Muscle layer of colon (tissue), 2 donors: ENCODE data around the gene MAPK10.
"Not testable (repeated sequence)": the region's sequence is repeated elsewhere in the genome, so short reads cannot be mapped to it uniquely, and the experiment has no call there.

Experiments
- H3K27ac ChIP-seq: one replicate; pipeline ENCODE4 v1.7.0; 2013; ENCODE audit warnings: low read depth, mild to moderate bottlenecking, low read length, moderate library complexity
- H3K27me3 ChIP-seq, 2 donors: one replicate each; pipeline ENCODE4 v1.7.0; 2013; ENCODE audit warnings: low read length in 2 of 2, mild to moderate bottlenecking in 2 of 2; ENCODE audit not compliant: insufficient read depth in 2 of 2, control insufficient read depth in 1 of 2
- H3K36me3 ChIP-seq: one replicate; pipeline ENCODE4 v1.7.0; 2013; ENCODE audit warnings: mild to moderate bottlenecking, low read length; ENCODE audit not compliant: insufficient read depth
- H3K4me1 ChIP-seq: one replicate; pipeline ENCODE4 v1.7.0; 2013; ENCODE audit warnings: mild to moderate bottlenecking, low read length; ENCODE audit not compliant: insufficient read depth
- H3K4me3 ChIP-seq, 2 donors: one replicate each; pipeline ENCODE4 v1.7.0; 2013; ENCODE audit warnings: low read length in 2 of 2, low read depth in 1 of 2, mild to moderate bottlenecking in 1 of 2, moderate library complexity in 1 of 2
- H3K9ac ChIP-seq: one replicate; pipeline ENCODE4 v1.7.0; 2013; ENCODE audit warnings: low read length
- H3K9me3 ChIP-seq: one replicate; pipeline ENCODE4 v1.7.0; 2013; ENCODE audit warnings: mild to moderate bottlenecking, low read length
- donor health status: abdominal sarcoma.
- donor health status: Adenocarcinoma of cecum.

The MAPK10 gene

GRCh38 chr4:86101410-86101809, 258.4 kb downstream of the MAPK10 start:
- no peak overlapping the region for H3K4me3 ChIP-seq
- H3K9ac ChIP-seq = no peak overlapping the region
- no peaks in the 10 kb centered on the region for H3K4me1 ChIP-seq
- no peaks in the 10 kb centered on the region for H3K27me3 ChIP-seq
- no peaks in the 10 kb centered on the region for H3K36me3 ChIP-seq
- H3K27ac ChIP-seq = no peak overlapping the region
- no peaks in the 10 kb centered on the region for H3K9me3 ChIP-seq

GRCh38 chr4:86100539-86101215, 259.2 kb downstream of the MAPK10 start:
- no peaks in the 10 kb centered on the region for H3K9me3 ChIP-seq
- H3K9ac ChIP-seq = no peak overlapping the region
- no peaks in the 10 kb centered on the region for H3K27me3 ChIP-seq
- H3K36me3 ChIP-seq = no peaks in the 10 kb centered on the region
- H3K4me1 ChIP-seq = no peaks in the 10 kb centered on the region
- H3K4me3 ChIP-seq = no peak overlapping the region
- H3K27ac ChIP-seq = no peak overlapping the region

- H3K36me3 ChIP-seq = no peaks in the 10 kb centered on the region
- no peak overlapping the region for H3K4me3 ChIP-seq
- H3K9me3 ChIP-seq = no peaks in the 10 kb centered on the region
- H3K27me3 ChIP-seq = no peaks in the 10 kb centered on the region
- H3K27ac ChIP-seq = no peak overlapping the region
- no peak overlapping the region for H3K9ac ChIP-seq
- H3K4me1 ChIP-seq = no peaks in the 10 kb centered on the region
These were observed 260.5 kb downstream of the MAPK10 start for GRCh38 chr4:86099348-86099747.

GRCh38 chr4:86098691-86099090, 261.2 kb downstream of the MAPK10 start:
- Histone ChIP-seq H3K27me3 (no peaks in the 10 kb centered on the region), H3K27ac (no peak overlapping the region), H3K4me1 (no peaks in the 10 kb centered on the region), H3K36me3 (no peaks in the 10 kb centered on the region), H3K9me3 (no peaks in the 10 kb centered on the region), H3K9ac (no peak overlapping the region), H3K4me3 (no peak overlapping the region)

- H3K9me3 ChIP-seq = no peaks in the 10 kb centered on the region
- H3K27me3 ChIP-seq = no peaks in the 10 kb centered on the region
- no peak overlapping the region for H3K27ac ChIP-seq
- no peaks in the 10 kb centered on the region for H3K36me3 ChIP-seq
- no peaks in the 10 kb centered on the region for H3K4me1 ChIP-seq
- H3K4me3 ChIP-seq = no peak overlapping the region
- H3K9ac ChIP-seq = no peak overlapping the region
These were observed 263.5 kb downstream of the MAPK10 start for GRCh38 chr4:86096373-86096772.

GRCh38 chr4:86092684-86093083, 267.2 kb downstream of the MAPK10 start:
- Histone ChIP-seq H3K9me3 (no peaks in the 10 kb centered on the region), H3K27ac (no peak overlapping the region), H3K4me1 (no peaks in the 10 kb centered on the region), H3K9ac (no peak overlapping the region), H3K4me3 (no peak overlapping the region), H3K36me3 (no peaks in the 10 kb centered on the region), H3K27me3 (no peaks in the 10 kb centered on the region)

GRCh38 chr4:86091201-86091600, 268.7 kb downstream of the MAPK10 start:
- H3K4me1 ChIP-seq = no peaks in the 10 kb centered on the region
- no peaks in the 10 kb centered on the region for H3K36me3 ChIP-seq
- H3K27ac ChIP-seq = no peak overlapping the region
- no peaks in the 10 kb centered on the region for H3K27me3 ChIP-seq
- no peaks in the 10 kb centered on the region for H3K9me3 ChIP-seq
- no peak overlapping the region for H3K9ac ChIP-seq
- no peak overlapping the region for H3K4me3 ChIP-seq

- no peaks in the 10 kb centered on the region for H3K27me3 ChIP-seq
- H3K4me1 ChIP-seq = no peaks in the 10 kb centered on the region
- no peak overlapping the region for H3K27ac ChIP-seq
- no peak overlapping the region for H3K9ac ChIP-seq
- H3K9me3 ChIP-seq = no peaks in the 10 kb centered on the region
- H3K4me3 ChIP-seq = no peak overlapping the region
- H3K36me3 ChIP-seq = no peaks in the 10 kb centered on the region
These were observed 270.0 kb downstream of the MAPK10 start for GRCh38 chr4:86089781-86090323.

- H3K9ac ChIP-seq = no peak overlapping the region
- H3K4me3 ChIP-seq = no peak overlapping the region
- H3K27ac ChIP-seq = no peak overlapping the region
- no peaks in the 10 kb centered on the region for H3K9me3 ChIP-seq
- H3K27me3 ChIP-seq = no peaks in the 10 kb centered on the region
- H3K36me3 ChIP-seq = no peaks in the 10 kb centered on the region
- H3K4me1 ChIP-seq = no peaks in the 10 kb centered on the region
These were observed 270.8 kb downstream of the MAPK10 start for GRCh38 chr4:86089053-86089452.

GRCh38 chr4:86075796-86076195, 284.1 kb downstream of the MAPK10 start:
- H3K9me3 ChIP-seq, H3K4me3 ChIP-seq, H3K27ac ChIP-seq, H3K36me3 ChIP-seq, H3K9ac ChIP-seq, H3K4me1 ChIP-seq, H3K27me3 ChIP-seq: not testable (repeated sequence)

GRCh38 chr4:86060341-86060740, 299.5 kb downstream of the MAPK10 start:
- Histone ChIP-seq H3K9ac (no peak overlapping the region), H3K4me3 (no peak overlapping the region), H3K27ac (no peak overlapping the region), H3K27me3 (no peaks in the 10 kb centered on the region), H3K36me3 (no peaks in the 10 kb centered on the region), H3K9me3 (no peaks in the 10 kb centered on the region), H3K4me1 (no peaks in the 10 kb centered on the region)

GRCh38 chr4:86058621-86059020, 301.2 kb downstream of the MAPK10 start:
- Histone ChIP-seq H3K36me3 (no peaks in the 10 kb centered on the region), H3K9ac (no peak overlapping the region), H3K27me3 (no peaks in the 10 kb centered on the region), H3K4me1 (no peaks in the 10 kb centered on the region), H3K9me3 (no peaks in the 10 kb centered on the region), H3K4me3 (no peak overlapping the region), H3K27ac (no peak overlapping the region)
